Hepatocyte (in vitro differentiated cells): ENCODE results near the gene SPCS1. TPM values are rescaled to one million over a fixed set of nuclear protein-coding genes. Genes with fewer than 3 reads are reported as not detected.

ENCODE experiments used
- DNase-seq: peaks from one replicate; pipeline ENCODE4 v3.0.0-alpha.2; 2016; ENCODE audit warnings: low spot score
- H2AFZ ChIP-seq: fragments of 200-600 bp; sonication (generic); 2 replicates; pipeline ENCODE4 v1.6.0; 2016; ENCODE audit warnings: antibody characterized with exemption, mild to moderate bottlenecking
- H3K27ac ChIP-seq: fragments of 200-600 bp; sonication (generic); 2 replicates; pipeline ENCODE4 v1.5.1; 2016; ENCODE audit warnings: mild to moderate bottlenecking
- H3K27me3 ChIP-seq: fragments of 200-600 bp; sonication (generic); 2 replicates; pipeline ENCODE4 v1.6.1; 2016
- H3K36me3 ChIP-seq: fragments of 200-600 bp; sonication (generic); replicated peaks from 2 replicates; pipeline ENCODE4 v1.5.1; 2016; ENCODE audit warnings: low read depth; ENCODE audit not compliant: insufficient read depth
- H3K4me1 ChIP-seq: fragments of 200-600 bp; sonication (generic); 2 replicates; pipeline ENCODE4 v1.5.1; 2016; ENCODE audit warnings: mild to moderate bottlenecking, moderate library complexity; ENCODE audit not compliant: insufficient read depth
- H3K4me2 ChIP-seq: fragments of 200-600 bp; sonication (generic); 2 replicates; pipeline ENCODE4 v1.6.0; 2016
- H3K4me3 ChIP-seq: fragments of 200-600 bp; sonication (generic); 2 replicates; pipeline ENCODE4 v1.5.1; 2016; ENCODE audit warnings: mild to moderate bottlenecking
- H3K79me2 ChIP-seq: fragments of 200-600 bp; sonication (generic); 2 replicates; pipeline ENCODE4 v1.6.0; 2017; ENCODE audit warnings: mild to moderate bottlenecking
- H3K9me2 ChIP-seq: fragments of 200-600 bp; sonication (generic); replicated peaks from 2 replicates; pipeline ENCODE4 v1.6.0; 2017; ENCODE audit warnings: mild to moderate bottlenecking; ENCODE audit not compliant: insufficient read depth
- H3K9me3 ChIP-seq: fragments of 200-600 bp; sonication (generic); 2 replicates; pipeline ENCODE4 v1.5.1; 2016; ENCODE audit warnings: low read depth, mild to moderate bottlenecking
- H4K20me1 ChIP-seq: fragments of 200-600 bp; sonication (generic); 2 replicates; pipeline ENCODE4 v1.6.0; 2016; ENCODE audit warnings: mild to moderate bottlenecking; ENCODE audit not compliant: insufficient read depth, poor library complexity, severe bottlenecking
- CTCF ChIP-seq: fragments of 200-600 bp; sonication (generic); IDR thresholded peaks from 2 replicates; pipeline ENCODE4 v1.5.1; 2016; ENCODE audit warnings: antibody characterized with exemption, mild to moderate bottlenecking; ENCODE audit not compliant: poor library complexity
- EZH2 ChIP-seq: fragments of 200-600 bp; sonication (generic); IDR thresholded peaks from 2 replicates; pipeline ENCODE4 v1.6.1; 2016; ENCODE audit warnings: antibody characterized with exemption, mild to moderate bottlenecking, borderline replicate concordance
- EZH2phosphoT487 ChIP-seq: fragments of 200-600 bp; sonication (generic); IDR thresholded peaks from one replicate; pipeline ENCODE4 v1.6.1; 2018; ENCODE audit warnings: antibody characterized with exemption, mild to moderate bottlenecking, low read depth, moderate library complexity; ENCODE audit not compliant: unreplicated experiment, severe bottlenecking
- WGBS: methylation state at CpG from one replicate; pipeline ENCODE4 v1.1.6; 2016; ENCODE audit warnings: low lambda C conversion rate; ENCODE audit errors: missing lambda C conversion rate; 5-methylcytosine and 5-hydroxymethylcytosine counted together
- polyA plus RNA-seq: library from polyadenylated mRNA; unstranded; fragments of >200 nt; fragmentation: Nextera tagmentation; extraction: Ambion mirVana; gene quantifications from 2 replicates; pipeline ENCODE4 v1.2.1, GENCODE V29; 2016
- total RNA-seq: library from RNA; depleted of rRNA; stranded (reverse); fragments of >200 nt; gene quantifications from 2 replicates; pipeline ENCODE4 v1.2.3, GENCODE V29; 2014

The SPCS1 gene
- total and polyA plus RNA-seq, 2 experiments from 2014 or later: 158 to 219 TPM

GRCh38 chr3:52683611-52684010 is 22.3 kb upstream of the SPCS1 start:
- H3K4me3 ChIP-seq: no peak overlapping the region
- DNase-seq: no peak
- H3K79me2 ChIP-seq: peaks cover 92% of the 10 kb centered on the region
- no peak overlapping the region for H3K27ac ChIP-seq
- H4K20me1 ChIP-seq: peaks cover 5% of the 10 kb centered on the region
- 88% methylated on average over 6 of the region's 6 CpGs for WGBS
- peak overlapping the region; percentile 81 for H3K4me2 ChIP-seq
- peaks cover 28% of the 10 kb centered on the region for H3K4me1 ChIP-seq
- H3K9me2 ChIP-seq: no peaks in the 10 kb centered on the region
- H3K9me3 ChIP-seq: no peaks in the 10 kb centered on the region
- H2AFZ ChIP-seq: no peak overlapping the region
- H3K36me3 ChIP-seq: no peaks in the 10 kb centered on the region
- no peaks in the 10 kb centered on the region for H3K27me3 ChIP-seq
- TF ChIP-seq EZH2phosphoT487 (no peak), EZH2 (no peak), CTCF (no peak)

GRCh38 chr3:52684184-52684583 is 21.7 kb upstream of the SPCS1 start:
- Histone ChIP-seq H2AFZ (no peak overlapping the region), H3K79me2 (peaks cover 92% of the 10 kb centered on the region), H3K27ac (peak overlapping the region; percentile 99), H3K4me1 (peaks cover 28% of the 10 kb centered on the region), H3K4me3 (peak overlapping the region; percentile 86), H3K9me2 (no peaks in the 10 kb centered on the region), H3K36me3 (no peaks in the 10 kb centered on the region), H3K4me2 (peak overlapping the region; percentile 81), H3K9me3 (no peaks in the 10 kb centered on the region), H3K27me3 (no peaks in the 10 kb centered on the region), H4K20me1 (peaks cover 5% of the 10 kb centered on the region)
- DNase-seq: no peak
- TF ChIP-seq EZH2phosphoT487 (no peak), CTCF (no peak), EZH2 (no peak)
- 76% methylated on average over 5 of the region's 5 CpGs for WGBS

- peaks cover 24% of the 10 kb centered on the region for H3K4me1 ChIP-seq
- peak overlapping the region; percentile 86 for H3K4me3 ChIP-seq
- no peak for TF ChIP-seq EZH2phosphoT487
- TF ChIP-seq EZH2: no peak
- TF ChIP-seq CTCF: no peak
- WGBS: 3% methylated on average over 29 of the region's 41 CpGs
- peak; percentile 92 for DNase-seq
- peak overlapping the region; percentile 99 for H3K27ac ChIP-seq
- peaks cover 91% of the 10 kb centered on the region for H3K79me2 ChIP-seq
- peaks cover 5% of the 10 kb centered on the region for H4K20me1 ChIP-seq
- H3K27me3 ChIP-seq: no peaks in the 10 kb centered on the region
- no peaks in the 10 kb centered on the region for H3K9me3 ChIP-seq
- no peaks in the 10 kb centered on the region for H3K9me2 ChIP-seq
- H3K36me3 ChIP-seq: peaks cover 3% of the 10 kb centered on the region
- H2AFZ ChIP-seq: peak overlapping the region; percentile 66
- peak overlapping the region; percentile 81 for H3K4me2 ChIP-seq
These were observed 20.6 kb upstream of the SPCS1 start for GRCh38 chr3:52685285-52685708.
